ENCODE measurements around the gene AKAP8.
"Not testable (repeated sequence)": the region's sequence is repeated elsewhere in the genome, so short reads cannot be mapped to it uniquely, and the experiment has no call there.

AKAP8 gene

DNA sequence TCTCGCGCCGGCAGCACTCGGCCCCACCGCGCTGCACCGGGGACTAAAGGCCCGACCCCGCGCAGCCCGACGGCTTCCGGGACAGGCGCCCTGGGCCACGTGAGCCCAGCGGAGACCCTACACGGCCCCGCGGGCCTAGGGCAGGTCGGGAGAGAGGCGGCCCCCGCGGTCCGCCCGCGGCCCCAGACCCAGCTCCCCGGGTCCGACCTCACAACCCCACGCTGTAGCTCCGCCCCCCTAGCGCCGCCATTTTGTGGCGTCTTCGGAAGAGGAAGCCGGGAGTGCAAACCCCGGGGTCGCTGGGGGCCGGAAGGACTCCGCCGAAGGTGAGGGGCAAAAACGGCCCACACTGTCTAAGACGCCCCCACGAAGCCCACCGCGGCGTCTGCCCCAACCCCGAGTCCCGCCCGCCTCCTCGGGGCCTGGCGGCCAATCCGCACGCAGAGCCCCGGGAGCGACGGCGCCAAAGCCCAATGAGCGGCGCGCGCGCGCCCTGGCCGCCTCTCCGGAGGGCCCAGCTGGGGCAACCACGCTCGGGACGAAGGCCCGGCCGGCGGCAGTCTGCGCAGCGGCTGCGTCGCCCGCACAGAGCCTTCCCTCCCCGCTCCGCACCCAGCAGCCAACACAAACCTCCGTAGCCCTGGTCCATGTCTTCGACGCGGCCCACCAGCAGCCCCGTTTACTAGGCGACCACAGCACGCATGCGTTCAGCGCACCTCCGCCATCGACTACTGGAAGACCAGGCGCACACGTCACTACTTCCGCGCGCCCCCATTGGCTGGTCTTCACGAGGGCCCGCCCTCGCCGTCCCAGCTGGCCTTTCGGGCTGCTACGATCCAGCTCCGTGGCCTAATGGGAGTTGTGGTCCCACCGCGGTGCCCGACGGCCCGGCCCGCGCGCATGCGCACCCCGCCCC lies at the start of gene AKAP8:
AKAP8 (minus strand) TSS at position 705 of the 916 bp plus-strand sequence; CDS start at position 649, 56 bp downstream.
- peak; percentile 97 to 98 for DNase-seq (ENCODE audit: low read depth in 2 of 2)

DNA sequence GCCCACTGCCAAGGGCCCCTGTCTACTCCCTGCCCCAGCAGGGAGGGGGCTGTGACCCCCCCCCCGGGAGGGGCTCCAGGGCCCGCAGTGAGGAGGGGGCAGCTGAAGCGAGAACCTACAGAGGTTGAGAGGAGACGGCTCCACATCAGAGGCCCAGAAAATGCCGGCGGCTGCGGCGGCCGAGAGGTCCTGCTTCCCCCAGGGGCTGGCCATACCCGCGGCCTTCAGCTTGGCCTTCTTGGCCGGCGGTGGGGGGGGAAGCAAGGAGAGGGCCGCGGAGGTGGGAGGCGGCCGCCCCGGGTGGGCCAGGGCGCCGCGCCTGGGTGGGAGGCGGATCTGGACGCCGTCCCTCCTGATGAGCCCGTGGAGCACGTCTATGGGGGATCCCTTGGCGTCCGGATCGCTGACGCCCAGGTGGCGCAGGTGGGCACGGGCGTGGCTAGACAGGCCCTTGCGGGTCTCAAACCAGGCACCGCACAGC lies 48.4 kb upstream of the AKAP8 start:
- no peak for DNase-seq (ENCODE audit: low read depth in 2 of 2)

DNA sequence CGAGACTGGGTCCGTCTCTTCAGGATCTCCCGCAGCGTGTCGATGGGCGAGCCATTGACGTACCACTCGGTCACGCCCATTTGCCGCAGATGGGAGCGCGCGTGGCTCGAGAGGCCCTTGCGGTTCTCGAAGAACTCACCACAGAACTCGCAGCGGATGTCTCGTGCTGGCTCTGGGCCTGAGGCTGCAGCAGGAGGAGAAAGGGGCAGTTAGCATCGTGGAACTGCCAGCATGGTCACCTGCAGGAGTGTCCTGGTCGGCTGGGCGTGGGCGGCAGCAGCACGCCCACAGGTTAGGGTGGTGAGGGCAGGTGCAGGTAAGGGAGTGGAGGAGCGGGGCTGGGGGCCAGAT lies 47.7 kb upstream of the AKAP8 start:
- no peak for DNase-seq (ENCODE audit: low read depth in 2 of 2)

DNA sequence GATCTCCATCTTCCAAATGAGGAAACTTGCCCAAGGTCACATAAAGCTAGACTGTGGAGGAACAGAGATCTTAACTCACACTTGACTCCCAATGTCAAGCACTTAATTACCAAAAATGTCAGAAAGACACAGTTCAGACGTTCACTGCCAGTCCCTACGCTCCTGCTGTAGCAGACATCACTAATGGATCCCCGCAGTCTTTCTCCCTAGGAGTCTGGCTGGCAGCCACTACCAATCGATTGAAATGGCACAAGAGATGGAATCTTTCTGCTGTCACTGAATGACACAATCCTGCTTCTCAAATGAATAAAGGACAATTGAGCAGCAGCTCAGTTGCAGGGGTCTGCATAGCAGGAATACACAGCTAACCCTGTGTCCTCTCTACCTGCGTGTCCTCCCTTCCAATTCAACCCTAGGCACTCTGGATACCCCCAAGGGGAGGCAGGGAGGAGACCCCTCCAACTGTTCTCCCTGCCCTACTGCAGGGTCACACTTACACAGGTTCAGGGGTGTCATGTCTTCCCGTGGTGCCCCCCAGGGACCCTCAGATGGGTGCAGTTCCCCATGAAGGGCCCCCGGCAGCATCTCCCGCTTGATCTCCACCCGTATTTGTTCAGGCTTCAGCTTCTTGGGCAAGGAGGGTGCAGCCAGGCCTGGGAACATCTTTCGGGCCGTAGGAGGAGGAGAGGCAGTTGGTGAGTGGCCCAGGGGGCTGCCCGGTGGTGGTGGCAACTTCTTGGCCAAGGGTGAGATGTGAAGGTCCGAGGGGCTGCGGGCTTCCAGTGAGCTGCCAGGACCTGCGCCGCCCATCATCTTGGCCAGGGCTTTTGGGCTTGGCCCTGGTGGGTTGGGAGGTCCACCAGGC lies 47.1 kb upstream of the AKAP8 start:
- DNase-seq (ENCODE audit: low read depth in 2 of 2) = no peak

DNA sequence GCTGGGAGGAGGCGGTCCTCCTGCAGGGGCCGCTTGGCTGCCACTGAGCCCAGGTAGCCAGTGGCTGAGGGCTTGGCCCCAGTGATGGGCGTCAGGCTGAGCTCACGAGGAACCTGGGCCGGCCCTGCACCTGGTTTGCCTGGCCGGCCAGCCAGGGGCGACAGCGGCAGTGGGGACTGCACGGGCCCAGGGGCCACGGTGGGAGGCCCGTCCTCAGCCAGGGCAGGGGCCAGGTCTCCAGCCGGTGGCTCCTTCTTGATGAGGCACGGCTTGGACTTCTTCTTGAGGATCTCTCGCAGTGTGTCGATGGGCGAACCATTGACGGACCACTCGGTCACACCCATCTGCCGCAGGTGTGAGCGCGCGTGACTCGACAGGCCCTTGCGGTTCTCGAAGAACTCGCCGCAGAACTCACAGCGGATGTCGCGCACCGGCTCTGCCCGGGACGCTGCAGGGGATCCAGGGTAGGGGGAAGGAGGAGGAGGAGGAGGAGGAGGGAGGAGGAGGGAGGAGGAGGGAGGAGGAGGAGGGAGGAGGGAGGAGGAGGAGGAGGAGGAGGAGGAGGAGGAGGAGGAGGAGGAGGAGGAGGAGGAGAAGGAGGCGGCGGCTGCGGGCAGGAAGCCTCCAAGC lies 45.8 kb upstream of the AKAP8 start:
- no peak for DNase-seq (ENCODE audit: low read depth in 2 of 2)

DNA sequence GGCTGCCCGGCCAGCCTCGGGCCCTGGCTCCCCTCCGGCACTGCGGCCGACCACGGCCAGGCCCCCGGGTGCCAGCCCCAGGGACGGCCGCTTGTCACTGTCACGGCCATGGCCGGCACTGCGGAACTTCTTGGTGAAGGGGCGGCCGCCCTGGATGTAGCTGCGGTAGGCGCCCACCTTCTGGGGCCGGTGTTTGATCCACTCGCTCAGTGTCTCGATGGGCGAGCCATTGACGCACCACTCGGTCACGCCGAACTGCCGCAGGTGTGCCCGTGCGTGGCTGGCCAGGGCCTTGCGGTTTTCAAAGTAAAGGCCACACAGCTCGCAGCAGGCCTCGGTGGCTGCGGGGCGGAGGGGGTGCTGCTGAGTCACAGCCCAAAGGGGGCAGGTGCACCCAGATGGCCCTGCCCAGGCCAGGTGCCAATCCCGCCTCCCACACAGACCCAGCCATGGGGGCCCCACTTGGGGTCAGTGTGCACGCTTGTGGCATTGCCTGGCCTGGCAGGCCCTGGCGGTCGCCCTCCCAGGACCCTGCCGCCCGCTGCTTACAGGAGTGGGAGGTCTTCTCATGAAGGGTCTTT lies 45.2 kb upstream of the AKAP8 start:
- no peak for DNase-seq (ENCODE audit: low read depth in 2 of 2)

DNA sequence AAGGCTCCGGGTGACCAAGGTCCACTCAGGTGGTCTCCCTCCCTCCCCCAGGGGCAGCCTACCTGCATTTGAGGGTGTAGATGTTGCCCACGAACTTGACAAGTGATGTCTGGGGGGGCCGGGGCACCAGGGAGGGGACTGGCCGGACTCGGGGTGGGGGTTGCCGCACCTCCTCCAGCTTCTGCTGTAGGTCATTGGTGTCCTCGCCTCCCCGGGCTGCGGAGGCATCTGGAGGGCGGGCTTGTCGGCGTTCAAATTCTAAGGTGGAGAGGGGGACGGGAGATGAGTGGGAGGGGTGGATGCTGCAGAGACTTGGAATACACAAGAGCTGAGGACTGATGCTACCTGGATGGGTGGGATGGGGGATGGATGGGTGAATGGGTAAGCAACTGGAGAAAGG lies 44.5 kb upstream of the AKAP8 start:
- DNase-seq (ENCODE audit: low read depth in 2 of 2) = no peak

DNA sequence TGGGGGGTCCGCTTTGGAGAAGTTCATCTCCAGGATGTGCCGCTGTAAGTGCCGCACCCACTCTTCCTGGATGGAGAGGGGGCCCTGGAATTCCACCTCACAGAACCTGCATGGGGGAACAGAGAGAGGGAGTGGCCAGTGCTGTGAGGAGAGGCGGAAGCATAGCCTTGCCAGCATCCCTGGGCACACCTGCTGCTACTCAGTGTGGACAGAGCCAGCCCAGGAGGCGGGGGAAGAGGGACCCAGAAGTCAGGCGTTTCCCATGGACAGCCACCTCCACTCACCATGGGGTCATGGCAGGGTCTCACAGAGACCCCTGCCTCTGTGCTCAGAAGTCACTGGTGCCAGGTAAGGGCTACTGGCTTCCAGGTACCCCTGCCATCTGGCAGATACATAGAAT lies 43.5 kb upstream of the AKAP8 start:
- DNase-seq (ENCODE audit: low read depth in 2 of 2) = no peak

DNA sequence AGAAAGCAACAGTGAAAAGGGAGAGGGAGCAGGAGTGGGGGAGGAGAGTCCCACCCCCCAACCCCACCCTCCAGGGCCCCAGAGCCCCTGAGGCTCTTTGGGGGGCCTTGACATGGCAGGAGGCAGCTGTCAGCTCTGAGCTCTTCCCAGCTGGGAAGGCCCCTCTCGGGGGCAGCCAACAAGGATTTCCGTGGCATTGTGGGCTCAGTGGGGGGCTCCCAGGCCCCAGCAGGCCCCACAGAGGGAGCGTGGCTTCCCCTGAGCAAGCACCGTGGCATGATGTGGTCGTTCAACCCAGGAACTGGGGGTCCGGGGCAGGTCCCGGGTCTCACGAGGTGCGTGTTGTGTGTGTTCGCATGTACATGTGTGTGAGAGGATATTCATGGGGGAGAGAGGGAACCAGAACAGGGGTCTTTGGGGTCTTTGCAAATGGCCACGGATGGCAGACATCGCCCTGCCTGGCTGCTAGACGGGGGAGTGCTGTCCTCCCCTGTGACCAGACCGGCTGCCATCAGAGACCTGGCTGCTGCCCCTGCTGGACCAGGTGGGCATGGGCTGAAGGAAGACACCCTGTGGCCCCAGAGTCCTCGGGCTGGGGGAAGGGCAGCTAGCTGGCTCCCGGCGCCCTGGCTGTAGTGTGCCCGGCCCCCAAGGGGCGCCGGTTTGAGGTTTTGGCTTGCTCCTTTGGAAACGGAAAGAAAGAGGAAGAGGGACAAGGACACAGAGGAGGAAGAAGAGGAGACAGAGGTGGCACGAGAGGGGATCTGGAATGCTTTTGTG lies 42.9 kb upstream of the AKAP8 start:
- DNase-seq (ENCODE audit: low read depth in 2 of 2) = no peak

DNA sequence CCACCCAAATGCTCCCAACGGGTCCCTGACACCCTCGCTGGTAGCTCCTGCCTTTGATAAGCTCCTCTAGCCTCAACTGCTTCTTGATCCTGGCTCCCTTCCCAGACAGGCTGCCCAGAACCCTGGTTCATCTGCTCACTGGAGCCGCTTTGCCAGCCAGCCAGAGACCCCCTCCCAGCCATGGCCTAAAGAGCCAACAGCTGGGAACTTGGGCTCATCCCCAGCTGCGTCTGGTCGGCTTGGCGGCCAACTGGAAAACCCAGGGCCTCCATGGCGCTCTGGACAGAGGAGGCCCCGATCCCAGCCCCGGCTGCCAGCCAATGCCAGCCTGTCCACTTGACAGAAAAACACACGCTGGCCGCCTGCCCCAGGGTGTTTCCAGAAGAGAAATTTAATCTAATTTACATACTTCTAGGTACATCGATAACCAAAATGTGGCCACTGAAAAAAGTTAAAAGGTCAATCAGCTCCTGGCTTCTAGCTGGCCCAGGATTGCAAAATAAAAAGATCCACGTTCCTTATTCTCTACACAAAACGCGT lies 42.2 kb upstream of the AKAP8 start:
- DNase-seq (ENCODE audit: low read depth in 2 of 2) = no peak

DNA sequence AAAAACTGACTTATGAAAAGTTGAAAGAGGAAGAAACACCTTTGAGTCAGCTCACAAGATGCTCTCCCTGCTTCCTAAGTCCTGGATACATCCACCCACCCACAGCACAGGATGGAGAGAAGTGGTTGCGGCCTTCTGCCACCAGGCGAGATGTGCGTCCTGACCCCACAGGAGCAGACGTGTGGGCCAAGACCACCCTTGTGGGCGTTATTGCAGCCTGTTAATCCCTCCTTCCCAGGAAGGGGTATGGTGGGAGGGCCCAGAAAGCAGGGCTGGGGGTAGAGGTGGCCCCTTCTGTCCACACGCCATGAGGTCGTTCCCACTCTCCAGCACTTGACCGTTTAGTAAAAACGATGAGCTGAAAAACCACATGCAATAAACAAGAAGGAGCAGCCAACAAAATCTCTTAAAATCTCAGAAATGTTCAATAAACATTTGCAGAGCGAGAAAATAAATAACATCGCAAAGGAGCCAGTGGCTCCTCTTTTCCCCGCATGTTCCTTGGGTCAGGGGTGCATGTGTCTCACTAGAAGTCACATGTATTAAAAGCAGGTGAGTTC lies 41.6 kb upstream of the AKAP8 start:
- no peak for DNase-seq (ENCODE audit: low read depth in 2 of 2)

DNA sequence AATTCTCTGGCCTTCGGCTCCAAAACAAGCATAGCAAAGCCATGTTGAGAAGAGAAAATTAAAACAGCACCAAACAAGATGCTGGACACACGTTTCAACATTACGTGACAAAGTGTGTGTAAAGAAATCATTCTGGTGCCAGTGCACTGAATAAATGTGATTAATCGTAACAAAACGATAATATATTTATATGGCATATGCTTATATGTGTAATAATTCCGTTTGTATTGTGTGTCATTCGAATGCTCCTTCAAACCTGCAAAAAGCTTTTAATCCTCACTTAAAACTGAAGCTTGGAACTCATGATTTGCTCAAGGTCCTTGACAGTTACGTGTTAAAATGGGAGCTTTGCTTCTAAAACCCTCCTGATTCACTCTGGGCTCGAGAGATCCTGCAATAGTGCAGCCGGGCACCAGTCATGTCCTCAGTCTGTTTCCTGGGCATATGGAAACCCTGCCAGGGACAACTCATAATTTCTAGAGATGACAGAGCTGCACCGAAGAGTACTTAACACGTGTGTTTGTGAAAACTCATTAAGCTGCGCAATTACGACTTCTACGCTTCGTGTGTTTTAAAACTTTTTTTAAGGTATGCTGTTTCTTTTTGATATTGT lies 39.9 kb upstream of the AKAP8 start:
- no peak for DNase-seq (ENCODE audit: low read depth in 2 of 2)

DNA sequence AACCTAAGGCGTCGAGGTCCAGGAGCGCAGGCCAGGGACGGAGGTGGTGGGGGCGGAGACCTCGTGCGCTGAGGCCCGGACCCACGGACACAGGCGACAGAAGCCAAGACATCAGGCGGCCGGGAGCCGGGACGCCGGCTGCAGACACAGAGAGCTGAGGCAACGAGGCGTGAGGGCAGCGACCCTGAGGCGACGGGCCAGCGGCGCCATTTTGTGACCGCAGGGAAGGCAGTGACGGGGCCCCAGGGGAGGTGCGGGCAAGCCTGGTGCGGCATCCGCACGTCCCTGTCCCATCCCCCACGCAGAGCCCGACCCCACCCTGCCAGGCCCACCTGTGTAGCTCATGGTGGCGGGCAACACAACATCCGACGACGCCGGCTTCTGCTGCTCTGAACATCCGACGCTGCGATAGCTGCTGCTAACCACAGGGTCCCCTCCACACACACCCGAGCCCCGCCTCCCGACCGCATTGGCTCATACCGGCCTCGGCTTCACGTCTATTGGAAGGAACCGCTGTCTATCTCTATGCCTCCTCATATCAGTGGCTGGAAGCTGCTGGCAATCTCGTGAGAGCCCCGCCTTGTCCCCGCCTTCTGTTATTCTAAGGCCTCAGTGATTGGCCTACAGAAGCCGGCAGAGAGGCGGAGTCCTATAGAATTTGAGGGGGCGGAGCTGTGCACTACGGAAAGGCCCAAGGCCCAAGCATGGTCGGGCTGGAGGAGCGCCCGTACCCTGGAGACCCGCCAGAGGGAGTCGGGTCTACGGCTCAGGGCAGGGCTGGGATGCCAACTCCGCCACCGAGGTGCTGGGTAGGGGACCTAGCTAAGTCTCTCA lies 39.2 kb upstream of the AKAP8 start, which contains the start of gene AKAP8L:
AKAP8L (minus strand) TSS at position 410 of the 834 bp plus-strand sequence; CDS start at position 345, 65 bp downstream.
- DNase-seq (ENCODE audit: low read depth in 2 of 2) = peak; percentile 94 to 99

DNA sequence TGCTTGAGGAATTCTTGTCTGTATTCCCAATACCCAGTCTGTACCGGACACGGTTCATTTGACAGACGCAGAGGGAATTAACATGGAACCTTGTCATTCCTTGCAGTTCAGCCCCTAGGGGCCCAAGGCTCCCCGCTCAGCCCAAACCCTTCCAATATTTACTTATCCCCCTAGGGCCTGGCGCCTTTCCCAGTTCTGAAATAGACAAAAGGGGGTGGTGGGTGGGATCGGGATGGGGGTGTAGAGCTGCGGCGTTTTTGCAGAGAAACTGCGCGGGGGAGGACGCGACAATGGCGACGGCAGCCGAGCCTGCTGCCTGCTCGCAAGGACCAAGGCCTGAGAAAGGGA lies 38.6 kb upstream of the AKAP8 start:
- DNase-seq (ENCODE audit: low read depth in 2 of 2) = no peak

DNA sequence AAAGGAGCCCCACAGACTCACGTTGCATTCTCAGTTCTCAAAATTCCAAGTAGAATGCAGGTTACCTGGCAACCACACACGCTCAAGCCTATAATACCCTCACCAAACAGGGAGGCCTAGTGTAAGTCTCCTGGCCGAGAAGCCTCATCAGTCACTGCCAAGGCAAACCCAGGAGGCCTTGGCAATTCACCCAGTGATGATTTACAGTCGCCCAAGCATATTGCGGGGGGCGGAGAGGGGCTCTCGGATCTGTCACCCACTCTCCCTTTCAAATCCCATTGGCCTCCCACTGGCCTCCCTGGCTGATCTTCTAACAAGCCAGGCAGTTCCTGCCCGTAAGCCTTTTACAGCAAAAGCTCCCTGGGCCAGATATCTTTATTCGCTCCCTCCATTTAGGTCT lies 38.1 kb upstream of the AKAP8 start:
- no peak for DNase-seq (ENCODE audit: low read depth in 2 of 2)

DNA sequence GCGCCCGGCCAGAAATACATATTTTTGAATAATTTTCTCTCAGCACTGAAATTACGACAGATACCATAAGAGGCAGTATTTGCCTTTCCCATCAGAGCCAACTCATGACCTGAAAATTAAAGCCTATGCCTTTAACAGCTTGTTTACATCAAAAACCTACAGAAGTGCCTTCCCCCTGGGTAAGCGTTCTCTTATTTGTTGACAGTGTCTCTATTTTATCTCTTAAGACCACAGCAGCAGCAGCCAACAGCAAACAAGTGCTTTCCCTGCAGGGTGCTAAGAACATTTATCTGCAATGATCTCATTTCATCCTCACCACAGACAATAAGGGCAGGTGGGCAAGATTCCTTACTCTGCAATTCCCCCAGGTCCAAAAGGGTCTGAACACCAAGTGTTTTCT lies 33.2 kb upstream of the AKAP8 start:
- DNase-seq (ENCODE audit: low read depth in 2 of 2) = no peak

DNA sequence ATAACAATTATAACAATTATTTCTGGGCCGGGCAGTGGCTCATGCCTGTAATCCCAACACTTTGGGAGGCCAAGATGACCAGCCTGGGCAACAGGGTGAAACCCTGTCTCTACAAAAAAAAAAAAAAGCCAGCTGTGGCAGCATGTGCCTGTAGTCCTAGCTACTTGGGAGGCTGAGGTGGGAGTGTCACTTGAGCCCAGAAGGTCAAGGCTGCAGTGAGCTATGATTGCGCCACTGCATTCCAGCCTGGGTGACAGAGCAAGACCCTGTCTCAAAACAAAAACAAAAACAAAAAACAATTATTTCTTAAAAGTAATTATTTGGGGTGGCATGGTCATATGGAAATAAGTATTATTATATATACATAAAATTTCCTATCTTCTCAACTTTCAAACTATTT lies 31.8 kb upstream of the AKAP8 start:
- not testable (repeated sequence) for DNase-seq (ENCODE audit: low read depth in 2 of 2)

DNA sequence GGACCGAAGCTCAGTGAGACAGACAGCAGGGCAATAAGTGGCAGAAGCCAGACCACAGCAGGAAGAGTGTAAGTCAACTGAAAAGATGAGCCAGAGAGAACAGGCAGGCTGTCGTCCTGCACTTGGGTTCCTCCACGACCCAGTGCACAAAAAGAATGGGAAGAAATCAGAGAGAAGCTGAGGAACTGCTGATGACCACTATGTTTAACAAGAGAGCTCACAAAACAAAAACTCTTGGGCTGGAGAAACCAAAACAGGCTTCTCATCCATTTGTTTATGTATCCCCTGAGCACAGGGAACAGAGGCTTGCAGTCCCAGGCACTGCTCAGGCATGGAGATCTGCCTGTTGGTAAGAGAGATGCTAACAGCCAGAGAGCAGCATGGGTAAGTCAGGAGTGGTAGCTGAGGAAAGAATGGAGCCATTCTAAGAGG lies 25.2 kb upstream of the AKAP8 start:
- no peak for DNase-seq (ENCODE audit: low read depth in 2 of 2)
